ENCODE data around the gene MTX2.

Gene MTX2

GRCh38 chr2:176317199-176317598 is 48.0 kb downstream of the MTX2 start:
- no peak overlapping the region for H3K27ac Mint-ChIP-seq
- no peaks in the 10 kb centered on the region for H3K9me3 Mint-ChIP-seq
- H3K4me3 Mint-ChIP-seq: no peak overlapping the region
- intact Hi-C loops (cut with micrococcal nuclease): no loop called here
- peaks cover 5% of the 10 kb centered on the region for H3K4me1 Mint-ChIP-seq (ENCODE audit: low read depth)
- H3K27me3 Mint-ChIP-seq: no peaks in the 10 kb centered on the region
- peaks cover 22% of the 10 kb centered on the region for H3K36me3 Mint-ChIP-seq (ENCODE audit: low read depth)

GRCh38 chr2:176317623-176318065 is 48.4 kb downstream of the MTX2 start:
- Mint-ChIP-seq H3K9me3 (no peaks in the 10 kb centered on the region), H3K36me3 (ENCODE audit: low read depth) (peaks cover 22% of the 10 kb centered on the region), H3K27me3 (no peaks in the 10 kb centered on the region), H3K27ac (no peak overlapping the region), H3K4me3 (no peak overlapping the region), H3K4me1 (ENCODE audit: low read depth) (peaks cover 5% of the 10 kb centered on the region)
- intact Hi-C loops (cut with micrococcal nuclease): no loop called here

DNA sequence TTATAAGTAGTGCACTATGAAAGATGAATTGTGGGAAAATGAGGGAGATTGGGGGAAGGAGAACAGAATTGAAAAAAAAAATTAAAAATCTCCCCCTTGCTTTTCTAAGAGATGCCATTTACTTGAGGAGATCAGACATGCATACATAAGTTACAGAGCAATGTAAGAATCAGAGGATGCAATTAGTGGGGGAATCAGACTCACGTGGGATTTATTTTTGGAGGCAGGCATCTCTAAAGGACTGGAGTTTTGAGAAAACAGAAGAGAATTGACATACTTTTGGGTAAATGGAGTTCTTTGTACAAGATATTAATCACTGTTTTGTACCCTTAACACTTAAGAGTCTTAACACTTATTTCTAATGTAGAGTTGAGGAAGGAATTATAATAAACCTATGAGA is 52.7 kb downstream of the MTX2 start:
- no peaks in the 10 kb centered on the region for H3K9me3 Mint-ChIP-seq
- H3K4me3 Mint-ChIP-seq: no peak overlapping the region
- H3K36me3 Mint-ChIP-seq (ENCODE audit: low read depth): peaks cover 15% of the 10 kb centered on the region
- intact Hi-C loops (cut with micrococcal nuclease): no loop called here
- peaks cover 4% of the 10 kb centered on the region for H3K4me1 Mint-ChIP-seq (ENCODE audit: low read depth)
- no peak overlapping the region for H3K27ac Mint-ChIP-seq
- no peaks in the 10 kb centered on the region for H3K27me3 Mint-ChIP-seq

GRCh38 chr2:176324862-176325261 is 55.6 kb downstream of the MTX2 start:
- peaks cover 15% of the 10 kb centered on the region for H3K36me3 Mint-ChIP-seq (ENCODE audit: low read depth)
- no peaks in the 10 kb centered on the region for H3K9me3 Mint-ChIP-seq

DNA sequence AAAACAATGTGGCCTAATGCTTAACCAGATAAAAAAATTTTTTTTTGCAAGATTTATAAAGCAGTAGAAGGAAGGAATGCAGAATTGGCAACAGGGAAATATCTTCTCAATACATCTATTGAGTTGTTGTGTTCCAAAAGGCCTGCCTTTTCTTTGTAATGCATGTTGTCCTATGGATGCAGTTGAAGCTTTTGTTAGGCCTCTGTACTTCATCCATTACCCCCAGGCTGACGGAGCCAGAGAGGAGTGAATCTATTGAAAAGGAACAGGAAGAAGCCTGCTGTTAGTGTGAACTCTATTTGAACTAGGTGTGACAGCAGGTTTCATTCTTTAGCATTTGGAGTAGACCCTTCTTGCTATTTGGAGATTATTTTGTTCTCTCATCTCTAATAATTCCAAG is 56.5 kb downstream of the MTX2 start:
- H3K4me3 Mint-ChIP-seq: no peak overlapping the region
- peaks cover 11% of the 10 kb centered on the region for H3K36me3 Mint-ChIP-seq (ENCODE audit: low read depth)
- no peaks in the 10 kb centered on the region for H3K27me3 Mint-ChIP-seq
- H3K27ac Mint-ChIP-seq: no peak overlapping the region
- H3K9me3 Mint-ChIP-seq: no peaks in the 10 kb centered on the region
- intact Hi-C loops (cut with micrococcal nuclease): no loop called here
- no peaks in the 10 kb centered on the region for H3K4me1 Mint-ChIP-seq (ENCODE audit: low read depth)

More at GRCh38 chr2:176324862-176325261, 55.6 kb downstream of the MTX2 start:
- H3K4me3 Mint-ChIP-seq: no peak overlapping the region
- no peaks in the 10 kb centered on the region for H3K27me3 Mint-ChIP-seq
- H3K27ac Mint-ChIP-seq: no peak overlapping the region
- intact Hi-C loops (cut with micrococcal nuclease): no loop called here
- no peaks in the 10 kb centered on the region for H3K4me1 Mint-ChIP-seq (ENCODE audit: low read depth)

DNA sequence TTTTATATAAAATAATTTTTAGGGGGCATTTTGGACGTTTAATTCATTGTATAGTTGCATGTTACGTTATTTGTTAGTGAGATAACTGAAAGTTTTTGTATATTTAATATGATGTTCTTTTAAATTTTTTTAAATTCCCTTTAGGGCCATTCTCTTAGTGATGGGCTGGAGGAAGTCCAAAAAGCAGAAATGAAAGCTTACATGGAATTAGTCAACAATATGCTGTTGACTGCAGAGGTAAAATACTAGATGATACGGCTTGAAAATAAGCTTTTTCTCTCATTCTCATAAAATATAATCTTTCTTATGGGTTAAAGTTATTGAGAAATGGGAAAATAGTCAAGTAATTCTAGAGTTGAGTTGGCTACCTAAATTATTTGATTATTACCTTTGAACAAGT is 58.9 kb downstream of the MTX2 start:
- peaks cover 6% of the 10 kb centered on the region for H3K36me3 Mint-ChIP-seq (ENCODE audit: low read depth)
- no peaks in the 10 kb centered on the region for H3K4me1 Mint-ChIP-seq (ENCODE audit: low read depth)
- intact Hi-C loops (cut with micrococcal nuclease): no loop called here
- no peak overlapping the region for H3K4me3 Mint-ChIP-seq
- H3K9me3 Mint-ChIP-seq: no peaks in the 10 kb centered on the region
- H3K27me3 Mint-ChIP-seq: no peaks in the 10 kb centered on the region
- no peak overlapping the region for H3K27ac Mint-ChIP-seq

DNA sequence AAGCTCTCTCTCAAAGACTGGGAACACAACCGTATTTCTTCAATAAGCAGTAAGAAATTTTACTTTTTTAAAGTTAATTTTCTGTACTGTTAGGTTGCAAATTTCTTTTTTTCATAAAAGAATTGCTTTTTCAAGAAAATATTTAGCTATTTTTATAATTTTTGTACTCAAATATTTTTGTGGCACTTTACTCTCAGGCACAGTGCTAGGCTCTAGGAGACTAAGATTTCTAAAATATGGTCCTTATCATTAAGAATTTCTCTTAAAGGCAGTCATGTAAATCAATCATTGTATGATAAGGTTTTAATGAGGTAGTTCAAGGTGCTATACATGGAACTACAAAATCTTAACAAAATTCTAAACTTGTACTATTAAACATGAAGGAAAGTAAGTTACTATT is 61.4 kb downstream of the MTX2 start:
- Mint-ChIP-seq H3K36me3 (ENCODE audit: low read depth) (peaks cover 6% of the 10 kb centered on the region), H3K4me3 (no peak overlapping the region), H3K27me3 (no peaks in the 10 kb centered on the region), H3K9me3 (no peaks in the 10 kb centered on the region), H3K27ac (no peak overlapping the region), H3K4me1 (ENCODE audit: low read depth) (no peaks in the 10 kb centered on the region)
- intact Hi-C loops (cut with micrococcal nuclease): no loop called here

GRCh38 chr2:176331646-176332045 is 62.4 kb downstream of the MTX2 start:
- H3K9me3 Mint-ChIP-seq: no peaks in the 10 kb centered on the region
- intact Hi-C loops (cut with micrococcal nuclease): no loop called here
- H3K4me1 Mint-ChIP-seq (ENCODE audit: low read depth): no peaks in the 10 kb centered on the region
- H3K4me3 Mint-ChIP-seq: no peak overlapping the region
- peaks cover 6% of the 10 kb centered on the region for H3K36me3 Mint-ChIP-seq (ENCODE audit: low read depth)
- H3K27ac Mint-ChIP-seq: no peak overlapping the region
- H3K27me3 Mint-ChIP-seq: no peaks in the 10 kb centered on the region

DNA sequence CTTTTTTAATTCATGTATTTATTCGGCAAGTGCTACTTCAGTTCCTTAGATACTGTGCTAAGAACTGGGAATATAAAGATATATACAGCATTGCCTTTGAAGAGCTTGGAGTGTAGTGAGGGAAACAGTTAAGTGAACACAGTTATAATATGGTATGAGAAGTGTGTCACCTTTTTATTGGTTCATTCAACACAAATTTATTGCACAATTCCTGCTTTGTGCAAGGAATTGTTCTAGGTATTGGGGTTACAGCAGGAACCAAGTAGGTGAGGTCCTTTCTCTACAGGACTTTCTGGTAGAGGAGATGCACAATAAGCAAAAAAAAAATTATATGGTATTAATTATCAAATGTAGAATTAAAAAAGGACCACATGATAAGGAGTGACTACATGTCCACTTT is 65.5 kb downstream of the MTX2 start:
- no peaks in the 10 kb centered on the region for H3K27me3 Mint-ChIP-seq
- H3K4me1 Mint-ChIP-seq (ENCODE audit: low read depth): no peaks in the 10 kb centered on the region
- H3K4me3 Mint-ChIP-seq: no peak overlapping the region
- no peaks in the 10 kb centered on the region for H3K9me3 Mint-ChIP-seq
- intact Hi-C loops (cut with micrococcal nuclease): no loop called here
- H3K27ac Mint-ChIP-seq: no peak overlapping the region
- peaks cover 16% of the 10 kb centered on the region for H3K36me3 Mint-ChIP-seq (ENCODE audit: low read depth)

GRCh38 chr2:176338395-176338794 is 69.2 kb downstream of the MTX2 start:
- H3K4me1 Mint-ChIP-seq (ENCODE audit: low read depth): no peaks in the 10 kb centered on the region
- H3K27me3 Mint-ChIP-seq: no peaks in the 10 kb centered on the region
- no peaks in the 10 kb centered on the region for H3K9me3 Mint-ChIP-seq
- H3K36me3 Mint-ChIP-seq (ENCODE audit: low read depth): peaks cover 13% of the 10 kb centered on the region
- intact Hi-C loops (cut with micrococcal nuclease): no loop called here
- H3K27ac Mint-ChIP-seq: no peak overlapping the region
- no peak overlapping the region for H3K4me3 Mint-ChIP-seq

DNA sequence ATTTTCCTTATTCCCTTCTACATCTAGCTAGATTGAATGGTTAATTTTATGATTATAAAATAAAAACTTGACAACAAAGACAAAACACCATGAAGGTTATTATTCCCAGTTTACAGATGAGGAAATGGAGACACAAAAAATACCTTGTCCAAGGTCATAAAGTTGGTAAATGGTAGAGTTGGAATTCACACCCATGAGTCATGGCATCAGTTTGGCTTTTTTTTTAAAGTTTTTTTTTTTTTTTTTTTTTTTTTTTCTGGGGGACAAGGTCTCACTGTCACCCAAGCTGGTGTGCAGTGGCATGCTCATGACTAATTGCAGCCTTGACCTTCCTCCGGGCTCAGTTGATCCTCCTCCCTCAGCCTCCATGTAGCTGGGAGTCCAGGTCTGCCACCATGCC is 70.0 kb downstream of the MTX2 start:
- no peaks in the 10 kb centered on the region for H3K27me3 Mint-ChIP-seq
- no peak overlapping the region for H3K27ac Mint-ChIP-seq
- no peaks in the 10 kb centered on the region for H3K9me3 Mint-ChIP-seq
- no peaks in the 10 kb centered on the region for H3K4me1 Mint-ChIP-seq (ENCODE audit: low read depth)
- no peak overlapping the region for H3K4me3 Mint-ChIP-seq
- peaks cover 13% of the 10 kb centered on the region for H3K36me3 Mint-ChIP-seq (ENCODE audit: low read depth)
- intact Hi-C loops (cut with micrococcal nuclease): no loop called here

DNA sequence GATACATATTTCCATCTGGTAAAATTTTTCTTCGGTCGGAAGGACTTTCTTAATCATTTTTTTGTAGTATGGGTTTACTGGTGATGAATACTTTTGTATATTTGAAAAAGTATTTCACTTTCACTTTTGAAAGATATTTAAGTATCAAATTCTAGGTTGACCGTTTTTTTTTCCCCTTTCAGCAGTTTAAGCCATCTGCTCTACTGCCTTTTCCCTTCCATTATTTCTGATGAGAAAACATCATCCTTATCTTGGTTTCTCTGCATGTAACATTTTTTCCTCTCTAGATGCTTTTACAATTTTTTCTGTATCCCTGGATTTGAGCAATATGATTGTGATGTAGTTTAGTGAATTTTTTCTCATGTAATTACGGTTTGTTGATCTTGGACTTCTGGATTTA is 87.0 kb downstream of the MTX2 start:
- Mint-ChIP-seq H3K36me3 (ENCODE audit: low read depth) (no peaks in the 10 kb centered on the region), H3K27ac (no peak overlapping the region), H3K27me3 (no peaks in the 10 kb centered on the region), H3K9me3 (peaks cover 6% of the 10 kb centered on the region), H3K4me1 (ENCODE audit: low read depth) (no peaks in the 10 kb centered on the region), H3K4me3 (no peak overlapping the region)
- intact Hi-C loops (cut with micrococcal nuclease): no loop called here

DNA sequence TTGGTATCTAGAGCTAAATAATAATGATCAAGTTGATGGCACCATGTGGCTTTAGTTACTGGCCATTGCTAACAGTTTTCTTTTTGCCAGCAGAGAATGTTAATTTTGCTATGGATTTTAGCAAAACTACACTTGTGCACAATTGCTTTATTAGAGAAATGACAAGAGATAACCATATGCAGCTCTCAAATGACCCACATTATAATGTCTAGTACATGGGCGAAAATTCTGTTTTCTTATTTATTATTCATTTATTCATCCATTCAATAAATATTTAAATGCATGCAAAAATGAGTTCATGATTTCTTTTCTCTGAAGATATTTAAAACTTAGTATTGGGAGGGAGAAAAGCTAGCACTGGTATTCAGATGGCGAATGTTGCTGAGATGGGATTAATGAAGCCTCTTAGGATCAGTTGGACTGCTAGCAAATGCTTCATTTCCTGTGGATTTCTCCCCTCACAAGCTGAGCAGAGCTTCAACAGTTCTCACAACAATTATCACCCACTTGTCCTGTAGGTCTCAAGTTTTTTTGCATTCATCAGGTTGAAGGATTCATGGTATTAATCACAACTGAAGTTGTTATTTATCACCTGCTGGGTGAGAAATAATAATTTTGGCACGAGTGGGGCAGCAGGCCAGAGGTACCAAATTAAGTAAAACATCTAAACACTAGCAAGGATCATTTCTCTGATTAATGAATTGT is 95.2 kb downstream of the MTX2 start:
- Mint-ChIP-seq H3K4me1 (ENCODE audit: low read depth) (no peaks in the 10 kb centered on the region), H3K27me3 (no peaks in the 10 kb centered on the region), H3K9me3 (peaks cover 9% of the 10 kb centered on the region), H3K36me3 (ENCODE audit: low read depth) (no peaks in the 10 kb centered on the region), H3K27ac (no peak overlapping the region), H3K4me3 (no peak overlapping the region)
- intact Hi-C loops (cut with micrococcal nuclease): no loop called here

DNA sequence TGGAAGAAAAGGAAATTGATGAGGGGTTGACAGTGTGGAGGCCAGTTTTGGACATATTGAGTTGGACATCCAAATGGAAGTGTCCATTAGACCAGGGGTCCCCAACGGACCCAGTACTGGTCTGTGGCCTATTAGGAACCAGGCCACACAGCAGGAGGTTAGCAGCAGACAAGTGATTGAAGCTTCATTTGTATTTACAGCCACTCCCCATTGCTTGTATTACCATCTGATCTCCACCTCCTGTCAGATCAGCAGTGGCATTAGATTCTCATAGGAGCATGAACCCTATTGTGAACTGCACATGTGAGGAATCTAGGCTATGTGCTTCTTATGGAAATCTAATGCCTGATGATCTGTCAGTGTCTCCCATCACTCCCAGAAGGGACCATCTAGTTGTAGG is 99.1 kb downstream of the MTX2 start:
- Mint-ChIP-seq H3K36me3 (ENCODE audit: low read depth) (no peaks in the 10 kb centered on the region), H3K4me3 (no peak overlapping the region), H3K4me1 (ENCODE audit: low read depth) (no peaks in the 10 kb centered on the region), H3K27ac (no peak overlapping the region), H3K9me3 (peaks cover 10% of the 10 kb centered on the region), H3K27me3 (no peaks in the 10 kb centered on the region)
- intact Hi-C loops (cut with micrococcal nuclease): no loop called here

DNA sequence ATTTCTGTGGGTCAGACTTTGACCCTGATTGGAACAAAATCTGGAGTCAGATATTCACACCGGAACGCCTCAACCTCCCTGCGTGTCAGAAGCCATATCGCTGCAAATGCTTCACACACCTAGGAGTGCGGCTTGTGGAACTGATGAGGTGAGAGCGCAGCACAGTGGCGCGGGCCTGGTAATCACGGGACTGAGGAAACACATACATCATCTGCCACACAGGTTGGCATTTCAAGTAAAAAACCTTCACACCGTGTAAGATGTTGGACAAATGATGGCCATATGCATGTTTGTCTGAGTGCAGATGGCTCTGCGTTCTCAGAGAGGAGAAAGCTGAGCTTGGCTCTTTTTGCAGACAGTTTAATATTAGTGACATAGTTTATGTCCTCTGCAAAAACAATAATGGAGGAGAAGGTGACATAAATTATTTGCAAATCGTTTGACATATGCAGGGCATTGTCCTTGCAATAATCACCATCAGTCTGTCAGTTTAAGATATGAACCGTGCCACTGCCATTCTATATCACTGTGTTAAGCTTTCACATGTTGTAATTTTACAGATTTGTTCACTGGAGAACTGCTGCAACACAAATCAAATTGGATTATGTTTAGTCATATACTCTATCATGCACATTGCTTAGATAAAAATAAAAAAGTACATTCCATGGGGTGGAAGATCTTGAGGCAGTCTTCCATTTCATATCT is 101.4 kb downstream of the MTX2 start:
- Mint-ChIP-seq H3K9me3 (peaks cover 17% of the 10 kb centered on the region), H3K4me1 (ENCODE audit: low read depth) (no peaks in the 10 kb centered on the region)

More for the DNA sequence above, 101.4 kb downstream of the MTX2 start:
- peaks cover 2% of the 10 kb centered on the region for H3K27me3 Mint-ChIP-seq
- H3K36me3 Mint-ChIP-seq (ENCODE audit: low read depth): no peaks in the 10 kb centered on the region
- intact Hi-C loops (cut with micrococcal nuclease): no loop called here
- H3K4me3 Mint-ChIP-seq: no peak overlapping the region
- H3K27ac Mint-ChIP-seq: no peak overlapping the region

Measured in dendritic cell treated with granulocyte-macrophage colony-stimulating factor and Interleukin-4, amounts not matched to agents 40 ng/mL and 50 ng/mL, for 4 days (primary cell).